Endothelial cell of umbilical vein (primary cell): ENCODE results near the gene PRR20E. TPM values are rescaled to one million over a fixed set of nuclear protein-coding genes. Genes with fewer than 3 reads are reported as not detected.
"Not testable (repeated sequence)": the region's sequence is repeated elsewhere in the genome, so short reads cannot be mapped to it uniquely, and the experiment has no call there.

Experiments used
- BruUV-seq: library from RNA; stranded (reverse); fragments of 400-500 nt; replicated peaks from 2 replicates; lab custom pipeline; 2021; lab: Mats Ljungman, UMichigan
- CTCF ChIA-PET: fragments of 300-600, 350-600 bp; sonication (Branson Sonifier 250); formaldehyde crosslinking; loops from one replicate; lab custom pipeline; 2021; ENCODE audit warnings: antibody characterized with exemption, inconsistent platforms; lab: Charles Lee
- POLR2A ChIA-PET: fragments of 300-600, 350-600 bp; sonication (Branson Sonifier 250); formaldehyde crosslinking; loops from one replicate; lab custom pipeline; 2021; ENCODE audit warnings: antibody characterized with exemption, inconsistent platforms; lab: Charles Lee
- DNase-seq: peaks from one replicate; pipeline ENCODE4 v3.0.0-alpha.2; 2011; ENCODE audit warnings: low read depth, low spot score
- FAIRE-seq: peaks from 2 replicates; lab custom pipeline; 2011; peaks lifted over from hg19 to GRCh38; lab: Jason Lieb, UNC
- H2AFZ ChIP-seq: 2 replicates; pipeline ENCODE4 v1.6.0; 2012; ENCODE audit warnings: low read depth, low read length, control low read depth, inconsistent platforms
- H3K27ac ChIP-seq: 2 replicates; pipeline ENCODE4 v1.5.1; 2011; ENCODE audit warnings: low read depth, mild to moderate bottlenecking, control low read depth, low read length, moderate library complexity; ENCODE audit not compliant: insufficient read depth
- H3K27me3 ChIP-seq, 2 experiments: 2 replicates each; pipeline versions ENCODE4 v1.6.0 to v1.6.1; 2011; ENCODE audit warnings: low read length in 2 of 2, mixed read lengths in 1 of 2; ENCODE audit not compliant: control insufficient read depth in 2 of 2, insufficient read depth in 2 of 2
- H3K36me3 ChIP-seq, 2 experiments: 2 replicates in 1 of 2; 3 replicates in 1 of 2; pipeline ENCODE4 v1.5.1; 2011; ENCODE audit warnings: low read length in 2 of 2, mild to moderate bottlenecking in 1 of 2, moderate library complexity in 1 of 2; ENCODE audit not compliant: control insufficient read depth in 2 of 2, insufficient read depth in 2 of 2; ENCODE audit errors: extremely low read depth in 1 of 2
- H3K4me1 ChIP-seq: 3 replicates; pipeline ENCODE4 v1.5.1; 2011; ENCODE audit warnings: mild to moderate bottlenecking, low read length; ENCODE audit not compliant: control insufficient read depth, insufficient read depth; ENCODE audit errors: extremely low read depth
- H3K4me2 ChIP-seq: 2 replicates; pipeline ENCODE4 v1.6.1; 2011; ENCODE audit warnings: low read length, control low read depth, mixed read lengths; ENCODE audit not compliant: insufficient read depth
- H3K4me3 ChIP-seq, 3 experiments: fragments of 200-600 bp in 1 of 3; sonication (generic), shearing (Covaris generic) in 1 of 3; replicated peaks in 1 of 3; 2 replicates each; pipeline ENCODE4 v1.5.1; 2011 to 2016; ENCODE audit warnings: control low read depth in 3 of 3, low read length in 3 of 3, mild to moderate bottlenecking in 2 of 3, inconsistent platforms in 1 of 3, low read depth in 1 of 3, moderate library complexity in 1 of 3; ENCODE audit not compliant: insufficient read depth in 1 of 3
- H3K79me2 ChIP-seq: 2 replicates; pipeline ENCODE4 v1.6.0; 2012; ENCODE audit warnings: low read length, inconsistent platforms; ENCODE audit not compliant: control insufficient read depth, insufficient read depth
- H3K9ac ChIP-seq: replicated peaks from 2 replicates; pipeline ENCODE3; 2011; ENCODE audit warnings: low read length, control low read depth; ENCODE audit not compliant: insufficient read depth; ENCODE audit errors: extremely low read depth
- H3K9me1 ChIP-seq: replicated peaks from 3 replicates; pipeline ENCODE4 v1.6.0; 2011; ENCODE audit warnings: mild to moderate bottlenecking, low read length; ENCODE audit not compliant: control insufficient read depth, insufficient read depth; ENCODE audit errors: extremely low read depth
- H3K9me3 ChIP-seq: replicated peaks from 2 replicates; pipeline ENCODE4 v1.5.1; 2012; ENCODE audit warnings: low read length, inconsistent platforms; ENCODE audit not compliant: control insufficient read depth, insufficient read depth
- H4K20me1 ChIP-seq: replicated peaks from 2 replicates; pipeline ENCODE3; 2011; ENCODE audit warnings: mild to moderate bottlenecking, low read length; ENCODE audit not compliant: control insufficient read depth, insufficient read depth; ENCODE audit errors: extremely low read depth
- dilution Hi-C: fragments of 300-500 bp; cut with MboI; formaldehyde crosslinking; loops from one replicate; pipeline ENCODE4 v1.15.0; 2019; ENCODE audit warnings: low sequenced_read_pairs; ENCODE audit not compliant: extremely low pct_ligation_motif_present
- intact Hi-C: fragments of 100-400 bp; cut with micrococcal nuclease; formaldehyde crosslinking; loops from one replicate; pipeline ENCODE4 v1.10.0; 2022
- polyA plus RNA-seq, 4 experiments: library from polyadenylated mRNA; depleted of rRNA in 3 of 4; stranded (reverse) in 3 of 4; unstranded in 1 of 4; fragments of >200 nt; gene quantifications; 2 replicates each; pipeline versions ENCODE4 v1.2.1 to v1.2.3, GENCODE V29; 2011 to 2012; ENCODE audit warnings: missing spikeins in 1 of 4
- total RNA-seq: library from RNA; stranded (reverse); gene quantifications from 2 replicates; pipeline ENCODE4 v1.2.3, GENCODE V29; 2021

PRR20E gene
- total and polyA plus RNA-seq, 2 donors (not counting 3 experiments of a cell fraction or from before 2014, with no cell fraction given): not detected

GRCh38 chr13:57147188-57147587 is 19.8 kb upstream of the PRR20E start, which contains the start of gene PRR20B:
Gene PRR20B (plus strand): TSS chr13:57147488. CDS start chr13:57147875, 387 bp downstream.
- CTCF ChIA-PET, H3K27me3 ChIP-seq, FAIRE-seq, BruUV-seq, POLR2A ChIA-PET, H3K79me2 ChIP-seq, H3K4me3 ChIP-seq, H3K4me2 ChIP-seq, DNase-seq, H3K9me1 ChIP-seq, H3K27ac ChIP-seq, dilution Hi-C loops, H4K20me1 ChIP-seq, H3K36me3 ChIP-seq, H3K4me1 ChIP-seq, intact Hi-C loops, H3K9me3 ChIP-seq, H3K9ac ChIP-seq, H2AFZ ChIP-seq: not testable (repeated sequence)

DNA sequence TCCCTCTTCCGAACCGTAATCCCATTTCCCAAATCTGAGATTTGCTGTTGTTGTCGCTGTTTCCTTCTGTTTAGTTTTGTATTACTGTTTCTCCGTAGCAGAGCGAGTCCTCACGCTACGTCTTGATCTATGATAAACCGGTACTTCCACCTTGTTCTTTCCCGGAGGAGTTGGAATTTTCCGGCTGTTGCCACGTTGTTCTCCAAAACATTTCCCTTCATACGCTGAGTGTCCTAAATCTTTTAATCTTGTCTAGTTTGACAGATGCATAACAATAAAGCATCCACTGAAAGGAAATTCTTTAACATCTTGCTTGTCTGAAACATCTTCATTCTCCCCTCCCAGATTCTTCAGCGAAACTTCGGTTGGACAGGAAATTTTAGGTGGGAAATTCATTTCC is 18.9 kb upstream of the PRR20E start:
- H3K9me3 ChIP-seq, H3K79me2 ChIP-seq, DNase-seq, POLR2A ChIA-PET, BruUV-seq, H3K4me2 ChIP-seq, H3K36me3 ChIP-seq, dilution Hi-C loops, H3K4me1 ChIP-seq, H3K9ac ChIP-seq, H2AFZ ChIP-seq, H3K27me3 ChIP-seq, CTCF ChIA-PET, H3K27ac ChIP-seq, H3K9me1 ChIP-seq, FAIRE-seq, intact Hi-C loops, H3K4me3 ChIP-seq, H4K20me1 ChIP-seq: not testable (repeated sequence)

DNA sequence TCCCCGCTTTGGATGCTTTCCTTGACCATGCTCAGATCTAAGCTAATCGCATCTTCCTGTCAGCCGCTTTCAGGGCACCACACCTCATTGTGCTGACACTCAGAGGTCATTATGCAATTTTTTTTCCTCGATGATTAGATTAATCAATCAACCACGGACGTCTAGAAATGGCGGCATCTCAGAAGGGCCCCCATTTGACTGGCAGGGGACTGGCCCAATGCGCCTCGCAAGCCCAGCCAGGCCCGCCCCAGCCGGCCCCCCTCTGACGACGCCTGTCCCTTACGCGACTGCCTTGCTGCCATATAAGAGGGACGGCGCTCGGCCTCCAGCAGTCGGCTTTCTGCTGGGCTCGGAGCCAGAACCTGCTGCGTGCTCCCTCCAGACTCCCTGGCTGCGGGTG is 13.2 kb upstream of the PRR20E start, which contains the start of gene PRR20C:
Gene PRR20C, plus strand, starts transcription at position 301 of the 400 bp plus-strand sequence. CDS start 387 bp downstream, outside the sequence.
- H3K36me3 ChIP-seq, POLR2A ChIA-PET, H3K9me1 ChIP-seq, CTCF ChIA-PET, H3K4me2 ChIP-seq, H3K27me3 ChIP-seq, H3K4me3 ChIP-seq, H3K4me1 ChIP-seq, H3K79me2 ChIP-seq, H3K9ac ChIP-seq, intact Hi-C loops, H4K20me1 ChIP-seq, dilution Hi-C loops, H3K27ac ChIP-seq, FAIRE-seq, H3K9me3 ChIP-seq, DNase-seq, BruUV-seq, H2AFZ ChIP-seq: not testable (repeated sequence)

DNA sequence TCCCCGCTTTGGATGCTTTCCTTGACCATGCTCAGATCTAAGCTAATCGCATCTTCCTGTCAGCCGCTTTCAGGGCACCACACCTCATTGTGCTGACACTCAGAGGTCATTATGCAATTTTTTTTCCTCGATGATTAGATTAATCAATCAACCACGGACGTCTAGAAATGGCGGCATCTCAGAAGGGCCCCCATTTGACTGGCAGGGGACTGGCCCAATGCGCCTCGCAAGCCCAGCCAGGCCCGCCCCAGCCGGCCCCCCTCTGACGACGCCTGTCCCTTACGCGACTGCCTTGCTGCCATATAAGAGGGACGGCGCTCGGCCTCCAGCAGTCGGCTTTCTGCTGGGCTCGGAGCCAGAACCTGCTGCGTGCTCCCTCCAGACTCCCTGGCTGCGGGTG is 6.7 kb upstream of the PRR20E start, which contains the start of gene PRR20D:
Gene PRR20D, plus strand, starts transcription at position 301 of the 400 bp plus-strand sequence. CDS start 387 bp downstream, outside the sequence.
- CTCF ChIA-PET, H3K4me2 ChIP-seq, H3K9me1 ChIP-seq, dilution Hi-C loops, H3K4me3 ChIP-seq, POLR2A ChIA-PET, H2AFZ ChIP-seq, H3K36me3 ChIP-seq, BruUV-seq, H3K9me3 ChIP-seq, H3K9ac ChIP-seq, DNase-seq, H4K20me1 ChIP-seq, H3K79me2 ChIP-seq, H3K27me3 ChIP-seq, FAIRE-seq, intact Hi-C loops, H3K4me1 ChIP-seq, H3K27ac ChIP-seq: not testable (repeated sequence)
